ENCODE results near the gene PTPRN2. TPM values are rescaled to one million over a fixed set of nuclear protein-coding genes. Genes with fewer than 3 reads are reported as not detected.

PTPRN2 gene
- total and polyA plus RNA-seq, 2 donors (not counting 1 experiment from before 2014, with no cell fraction given), result 0.54 to 1.2 TPM

DNA sequence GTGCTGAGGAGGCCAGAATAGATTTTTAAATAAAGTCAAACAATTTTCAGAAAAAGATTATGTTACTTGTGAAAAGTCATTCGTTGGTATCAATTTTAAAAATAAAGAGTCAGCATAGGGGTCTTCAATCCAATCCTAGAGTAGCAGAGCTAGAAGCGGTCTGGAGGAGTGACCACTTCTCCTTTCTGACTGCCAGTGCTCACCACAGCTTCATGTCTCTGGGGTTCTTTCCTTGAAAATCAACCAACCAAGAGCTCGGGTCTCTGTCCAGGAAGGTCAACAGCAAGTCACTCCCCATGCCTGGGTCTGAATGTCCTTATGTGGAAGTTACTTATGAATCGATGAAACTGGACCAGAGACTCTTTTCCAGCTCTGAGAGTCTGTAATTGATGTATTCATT, 14.3 kb downstream of the PTPRN2 start:
- no peaks in the 10 kb centered on the region for H3K36me3 ChIP-seq (ENCODE audit: control insufficient read depth, insufficient read depth, low read length)
- no peaks in the 10 kb centered on the region for H3K4me1 ChIP-seq (ENCODE audit: control insufficient read depth, extremely low read depth, insufficient read depth, low read length)

GRCh38 chr7:158572000-158572828, 15.4 kb downstream of the PTPRN2 start:
- Histone ChIP-seq H3K4me3 (replicated peaks in 1 of 4; ENCODE audit: control extremely low read depth in 1 of 4, insufficient read depth in 1 of 4, low read depth in 3 of 4, low read length in 4 of 4) (no peak overlapping the region), H3K79me2 (ENCODE audit: control insufficient read depth, insufficient read depth, low read length) (no peaks in the 10 kb centered on the region), H3K4me2 (ENCODE audit: extremely low read depth, insufficient read depth, low read length) (no peak overlapping the region), H3K4me1 (ENCODE audit: control insufficient read depth, extremely low read depth, insufficient read depth, low read length) (no peaks in the 10 kb centered on the region), H4K20me1 (ENCODE audit: control insufficient read depth, extremely low read depth, insufficient read depth, low read length) (no peaks in the 10 kb centered on the region), H2AFZ (ENCODE audit: low read length) (no peak overlapping the region), H3K36me3 (ENCODE audit: control insufficient read depth, insufficient read depth, low read length) (no peaks in the 10 kb centered on the region), H3K9me3 (ENCODE audit: control insufficient read depth, insufficient read depth, low read depth, low read length) (no peaks in the 10 kb centered on the region), H3K27ac (ENCODE audit: insufficient read depth, low read length) (no peak overlapping the region), H3K27me3 (ENCODE audit: control insufficient read depth, insufficient read depth, low read length) (no peaks in the 10 kb centered on the region), H3K9ac (ENCODE audit: insufficient read depth, low read length) (no peak overlapping the region)
- no peak for TF ChIP-seq EZH2 (IDR thresholded peaks at IDR 0.05; ENCODE audit: low read length, missing control alignments)
- peak in 1 of 2 donors; percentile 8 for TF ChIP-seq CTCF (conservative IDR thresholded peaks at IDR 0.05 in 1 of 2, IDR thresholded peaks at IDR 0.05 in 1 of 2; ENCODE audit: low read depth in 1 of 2, low read length in 2 of 2)
- DNase-seq (ENCODE audit: low read depth in 2 of 2), result no peak

More for the DNA sequence above, 14.3 kb downstream of the PTPRN2 start:
- Histone ChIP-seq H4K20me1 (ENCODE audit: control insufficient read depth, extremely low read depth, insufficient read depth, low read length) (no peaks in the 10 kb centered on the region), H2AFZ (ENCODE audit: low read length) (no peak overlapping the region), H3K9ac (ENCODE audit: insufficient read depth, low read length) (no peak overlapping the region), H3K27me3 (ENCODE audit: control insufficient read depth, insufficient read depth, low read length) (no peaks in the 10 kb centered on the region), H3K4me3 (replicated peaks in 1 of 4; ENCODE audit: control extremely low read depth in 1 of 4, insufficient read depth in 1 of 4, low read depth in 3 of 4, low read length in 4 of 4) (no peak overlapping the region), H3K9me3 (ENCODE audit: control insufficient read depth, insufficient read depth, low read depth, low read length) (no peaks in the 10 kb centered on the region), H3K27ac (ENCODE audit: insufficient read depth, low read length) (no peak overlapping the region), H3K79me2 (ENCODE audit: control insufficient read depth, insufficient read depth, low read length) (no peaks in the 10 kb centered on the region), H3K4me2 (ENCODE audit: extremely low read depth, insufficient read depth, low read length) (no peak overlapping the region)
- TF ChIP-seq EZH2 (IDR thresholded peaks at IDR 0.05; ENCODE audit: low read length, missing control alignments) (no peak), CTCF (conservative IDR thresholded peaks at IDR 0.05 in 1 of 2, IDR thresholded peaks at IDR 0.05 in 1 of 2; ENCODE audit: low read depth in 1 of 2, low read length in 2 of 2) (no peak)
- no peak for DNase-seq (ENCODE audit: low read depth in 2 of 2)

DNA sequence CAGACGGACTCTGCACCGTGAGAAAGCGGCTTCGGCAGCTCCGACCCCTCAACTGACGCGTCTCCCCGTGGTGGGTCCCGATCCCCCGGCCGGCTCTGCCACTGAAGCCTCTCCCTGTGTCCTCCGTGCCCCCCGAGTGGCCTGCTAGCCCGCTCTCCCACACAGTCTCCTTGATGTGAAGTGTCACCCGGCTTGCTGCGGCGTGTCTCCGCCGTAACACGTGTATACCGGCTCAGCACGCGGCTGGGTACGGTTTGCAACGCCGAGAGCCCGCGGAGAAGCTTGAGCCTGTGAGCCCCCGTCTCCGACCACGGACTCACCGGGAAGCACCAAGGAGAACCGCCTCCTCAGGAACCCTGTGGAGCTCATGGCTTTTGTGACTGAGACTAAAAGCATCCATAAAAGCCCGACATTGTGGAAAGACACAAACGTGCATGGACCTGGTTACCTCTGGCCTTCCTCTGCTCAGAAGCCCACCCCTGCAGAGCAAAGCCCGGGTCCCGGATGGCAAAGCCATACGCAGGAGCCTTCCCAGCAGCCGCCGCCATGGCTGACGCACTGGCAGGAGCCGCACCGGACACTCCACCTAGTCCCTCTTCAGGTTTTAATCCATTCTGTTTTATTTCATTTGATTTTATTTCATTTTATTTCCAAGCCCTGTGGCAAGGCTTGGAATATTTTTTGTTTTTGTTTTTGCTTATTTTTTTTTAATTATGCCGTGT, 17.0 kb downstream of the PTPRN2 start:
- H3K4me2 ChIP-seq (ENCODE audit: extremely low read depth, insufficient read depth, low read length), result no peak overlapping the region
- H3K9me3 ChIP-seq (ENCODE audit: control insufficient read depth, insufficient read depth, low read depth, low read length), result no peaks in the 10 kb centered on the region
- no peak overlapping the region for H3K4me3 ChIP-seq (replicated peaks in 1 of 4; ENCODE audit: control extremely low read depth in 1 of 4, insufficient read depth in 1 of 4, low read depth in 3 of 4, low read length in 4 of 4)
- no peak for DNase-seq (ENCODE audit: low read depth in 2 of 2)
- H3K9ac ChIP-seq (ENCODE audit: insufficient read depth, low read length), result no peak overlapping the region
- H3K4me1 ChIP-seq (ENCODE audit: control insufficient read depth, extremely low read depth, insufficient read depth, low read length), result no peaks in the 10 kb centered on the region
- H2AFZ ChIP-seq (ENCODE audit: low read length), result no peak overlapping the region
- H3K79me2 ChIP-seq (ENCODE audit: control insufficient read depth, insufficient read depth, low read length), result no peaks in the 10 kb centered on the region
- H4K20me1 ChIP-seq (ENCODE audit: control insufficient read depth, extremely low read depth, insufficient read depth, low read length), result no peaks in the 10 kb centered on the region
- H3K36me3 ChIP-seq (ENCODE audit: control insufficient read depth, insufficient read depth, low read length), result no peaks in the 10 kb centered on the region
- no peaks in the 10 kb centered on the region for H3K27me3 ChIP-seq (ENCODE audit: control insufficient read depth, insufficient read depth, low read length)
- H3K27ac ChIP-seq (ENCODE audit: insufficient read depth, low read length), result no peak overlapping the region
- TF ChIP-seq EZH2 (IDR thresholded peaks at IDR 0.05; ENCODE audit: low read length, missing control alignments), result no peak
- no peak for TF ChIP-seq CTCF (conservative IDR thresholded peaks at IDR 0.05 in 1 of 2, IDR thresholded peaks at IDR 0.05 in 1 of 2; ENCODE audit: low read depth in 1 of 2, low read length in 2 of 2)

Measured in fibroblast of lung (primary cell).